ENCODE data around the gene GTPBP8.
"Not testable (repeated sequence)": the region's sequence is repeated elsewhere in the genome, so short reads cannot be mapped to it uniquely, and the experiment has no call there.

The GTPBP8 gene

DNA sequence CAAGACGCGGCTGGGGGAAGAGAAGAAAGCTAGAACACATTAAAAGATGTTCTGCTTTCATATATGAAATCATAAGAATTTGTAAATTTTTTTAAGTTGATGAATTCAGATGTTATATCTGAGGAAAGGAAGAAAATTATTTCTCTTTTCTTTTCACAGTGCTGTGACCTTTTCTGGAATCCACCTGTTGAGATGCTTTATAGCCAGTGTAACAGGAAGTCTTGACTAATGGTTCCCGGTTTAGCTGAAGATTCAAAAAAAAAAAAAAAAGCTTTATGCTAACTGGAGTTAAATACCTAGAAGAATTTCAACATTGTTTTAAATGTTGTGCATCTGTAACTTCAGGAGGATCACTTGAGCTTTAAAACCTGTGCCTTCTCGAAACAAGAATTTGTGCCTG is 9.9 kb downstream of the GTPBP8 start:
- no peak for DNase-seq (ENCODE audit: low spot score)

- no peak for DNase-seq (ENCODE audit: low spot score)
Observed at GRCh38 chr3:113002037-113002436, 11.3 kb downstream of the GTPBP8 start.

GRCh38 chr3:113002679-113003078 is 11.9 kb downstream of the GTPBP8 start:
- no peak for DNase-seq (ENCODE audit: low spot score)

GRCh38 chr3:113005611-113006010 is 14.8 kb downstream of the GTPBP8 start:
- DNase-seq (ENCODE audit: low spot score), result no peak

DNA sequence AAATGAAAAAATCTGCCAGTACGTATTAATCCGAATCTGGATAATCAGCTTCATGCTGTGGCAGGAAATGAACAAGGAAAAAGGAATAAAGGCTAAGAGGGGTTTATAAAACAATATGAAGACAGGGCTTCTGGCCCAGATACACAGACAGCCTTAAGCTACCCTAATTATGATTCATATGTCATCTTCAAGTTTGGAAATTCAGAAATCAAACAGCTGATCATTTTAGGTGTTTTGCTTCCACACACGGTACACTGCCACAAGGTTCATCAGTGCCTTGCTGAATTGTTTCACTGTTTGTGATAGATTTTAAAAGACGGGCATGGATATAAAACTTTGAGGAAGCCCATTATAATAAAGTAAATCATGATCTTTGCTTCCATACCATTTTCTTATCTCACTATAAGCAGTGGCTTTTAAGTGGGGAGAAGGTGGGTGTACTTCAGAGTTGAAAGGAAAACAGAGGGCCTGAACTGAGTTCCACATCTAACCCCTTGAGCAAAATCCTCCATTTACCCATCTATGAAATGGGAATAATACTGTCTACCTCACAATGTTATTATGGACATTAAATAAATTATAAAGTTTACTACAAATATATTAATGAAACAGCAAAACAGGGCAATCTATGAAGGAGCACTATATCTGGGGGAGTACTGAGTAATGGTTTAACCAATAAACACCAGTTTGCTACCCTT is 15.7 kb downstream of the GTPBP8 start:
- DNase-seq (ENCODE audit: low spot score), result no peak

DNA sequence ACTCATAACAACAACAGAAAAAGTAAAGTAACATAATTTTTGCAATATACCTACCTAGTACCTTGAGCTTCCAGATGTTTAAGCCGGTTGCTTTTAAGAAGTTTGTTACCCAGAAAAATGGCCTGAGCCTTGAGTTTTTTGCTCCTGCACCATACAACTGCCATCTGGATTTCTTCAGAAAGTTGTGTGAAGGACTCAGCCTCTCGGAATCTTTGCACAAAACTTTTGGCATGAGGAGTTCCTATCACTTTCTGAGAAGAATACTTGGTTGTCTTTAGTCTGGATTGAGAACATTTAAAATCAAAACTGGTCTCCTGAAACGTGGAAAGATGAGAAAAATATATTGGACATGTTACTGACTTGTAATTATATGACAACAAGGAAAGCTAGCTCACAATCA is 17.3 kb downstream of the GTPBP8 start:
- DNase-seq (ENCODE audit: low spot score), result no peak

DNA sequence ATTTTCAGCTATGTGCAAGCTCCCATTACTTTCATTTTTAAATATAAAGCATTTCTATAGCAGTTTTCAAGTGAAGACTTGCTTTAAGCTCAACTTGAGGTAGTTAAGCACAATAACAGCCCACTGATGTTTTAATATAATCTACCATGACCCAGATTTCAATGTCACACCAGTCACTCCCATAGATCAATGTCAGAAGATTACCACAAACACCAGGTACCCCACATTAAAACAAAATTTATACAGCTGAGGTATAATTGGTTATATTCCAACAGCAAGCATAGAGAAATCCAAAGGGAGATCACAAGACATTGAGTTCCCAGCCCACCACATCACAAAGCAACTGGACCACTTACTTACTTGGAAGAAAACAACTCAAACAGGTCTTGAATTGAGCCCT is 22.8 kb downstream of the GTPBP8 start:
- no peak for DNase-seq (ENCODE audit: low spot score)

DNA sequence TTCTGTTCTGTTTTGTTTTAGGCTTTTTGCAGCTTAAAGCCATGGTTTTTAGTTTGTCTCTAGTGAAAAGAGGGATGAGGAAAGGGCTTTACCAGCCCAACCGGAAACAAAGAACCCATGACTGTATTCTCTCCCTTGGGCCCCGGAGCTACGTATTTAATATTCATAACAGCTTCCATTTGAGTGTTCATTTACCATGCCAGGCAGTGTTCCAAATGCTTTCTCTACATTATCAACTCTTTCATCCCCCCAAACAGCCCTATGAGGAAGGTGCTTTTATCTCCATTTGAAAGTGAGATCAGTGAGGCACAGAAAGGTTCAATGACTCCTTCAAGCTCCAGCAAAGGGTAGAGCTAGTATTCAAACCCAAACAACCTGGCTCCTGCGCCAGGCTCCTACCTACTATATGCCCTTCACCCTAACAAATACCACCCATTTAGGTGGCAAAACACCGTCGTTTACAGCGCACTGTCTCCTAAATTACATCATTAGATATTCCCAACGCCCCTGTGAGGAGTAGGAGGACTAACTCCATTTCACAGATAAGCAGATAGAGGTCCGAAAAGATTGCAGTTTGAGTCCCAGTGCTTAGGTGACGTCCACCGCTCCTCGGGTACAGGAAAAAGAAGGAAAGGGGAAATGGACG is 27.9 kb downstream of the GTPBP8 start:
- no peak for DNase-seq (ENCODE audit: low spot score)

- DNase-seq (ENCODE audit: low spot score), result peak; percentile 84
Observed at GRCh38 chr3:113019182-113020137, 28.7 kb downstream of the GTPBP8 start.

GRCh38 chr3:113021471-113021870 is 30.7 kb downstream of the GTPBP8 start:
- no peak for DNase-seq (ENCODE audit: low spot score)

DNA sequence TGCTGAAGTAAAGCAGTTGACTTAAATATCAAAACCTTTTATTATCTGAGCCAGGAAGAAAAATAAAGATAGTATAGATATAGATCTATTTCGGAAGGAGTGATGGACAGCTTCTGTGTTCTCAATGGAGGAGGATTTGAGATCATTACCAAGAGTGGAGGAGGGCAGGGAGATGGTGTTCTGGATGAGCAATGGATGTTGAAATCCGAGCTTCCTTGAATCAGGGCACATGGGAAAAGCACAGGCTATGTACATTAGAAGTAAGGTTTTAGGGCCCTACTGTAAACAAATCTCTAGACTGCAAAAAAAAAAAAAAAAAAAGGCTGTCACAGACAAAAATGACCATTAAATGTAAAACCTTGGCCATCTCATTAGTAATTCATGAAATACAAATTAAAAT is 43.2 kb downstream of the GTPBP8 start:
- DNase-seq (ENCODE audit: low spot score), result no peak

- peak; percentile 64 for DNase-seq (ENCODE audit: low spot score)
Observed at GRCh38 chr3:113035387-113035982, 44.7 kb downstream of the GTPBP8 start.

GRCh38 chr3:113038328-113038727 is 47.5 kb downstream of the GTPBP8 start:
- DNase-seq (ENCODE audit: low spot score), result peak; percentile 52

DNA sequence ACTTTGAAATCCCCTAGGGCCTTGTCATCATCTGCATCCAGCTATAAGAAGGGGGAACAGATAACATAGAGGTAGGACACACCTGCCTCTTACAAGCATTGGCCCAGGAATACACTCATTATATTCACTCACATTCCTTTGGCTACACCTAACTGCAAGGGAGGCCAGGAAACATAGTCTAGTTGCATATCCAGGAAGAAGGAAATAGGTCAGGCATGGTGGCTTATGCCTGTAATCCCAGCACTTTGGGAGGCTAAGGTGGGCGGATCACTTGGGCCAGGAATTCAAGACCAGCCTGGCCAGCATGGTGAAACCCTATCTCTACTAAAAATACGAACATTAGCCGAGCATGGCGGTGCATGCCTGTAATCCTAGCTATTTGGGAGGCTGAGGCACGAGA is 48.8 kb downstream of the GTPBP8 start:
- DNase-seq (ENCODE audit: low spot score), result no peak

DNA sequence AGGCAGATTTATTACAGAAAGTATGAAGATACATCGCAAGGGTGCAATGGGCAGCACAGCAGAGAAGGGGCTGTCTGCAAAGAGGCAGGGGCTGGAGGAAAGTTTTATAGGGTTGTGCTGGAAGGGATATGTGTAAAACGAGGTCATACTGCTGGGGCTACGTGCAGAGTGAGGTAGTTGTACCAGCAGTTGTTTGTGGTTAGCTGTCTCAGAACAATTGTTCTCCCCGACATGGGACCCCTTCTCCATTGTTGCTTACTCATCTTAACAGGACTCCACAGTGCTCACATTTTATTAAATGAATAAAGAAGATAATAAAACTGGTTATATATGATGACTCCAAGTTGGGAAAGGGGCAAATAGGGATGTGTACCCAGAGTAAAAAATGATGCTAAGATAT is 49.4 kb downstream of the GTPBP8 start:
- DNase-seq (ENCODE audit: low spot score), result no peak

- no peak for DNase-seq (ENCODE audit: low spot score)
Observed at GRCh38 chr3:113043686-113044085, 52.9 kb downstream of the GTPBP8 start.

- DNase-seq (ENCODE audit: low spot score), result not testable (repeated sequence)
Observed at GRCh38 chr3:113046186-113046965, 55.6 kb downstream of the GTPBP8 start.

DNA sequence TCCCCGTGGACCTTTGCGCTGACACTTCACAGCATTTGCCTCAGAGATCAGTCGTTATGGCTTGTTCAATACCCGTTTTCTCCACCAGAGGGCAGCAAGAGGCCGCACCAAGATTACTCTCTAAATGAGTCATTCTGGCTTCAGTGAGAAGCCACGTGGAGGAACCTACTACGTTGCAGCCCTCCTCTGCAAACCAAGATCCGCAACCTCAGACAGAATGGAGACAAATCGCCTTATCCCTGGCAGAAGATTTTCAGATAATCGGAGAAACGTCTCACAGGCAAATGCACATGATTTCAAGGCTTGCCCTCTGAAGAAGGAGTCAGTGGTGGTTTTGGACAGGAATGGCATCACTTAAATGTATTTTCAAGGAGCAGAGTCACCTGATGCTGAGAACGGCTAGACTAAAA is 60.5 kb downstream of the GTPBP8 start:
- DNase-seq (ENCODE audit: low spot score), result peak; percentile 74

All from HuH-7.5 (cell line).